IgD-negative memory B cell (primary cell): ENCODE results near the gene PRKCE. TPM values are rescaled to one million over a fixed set of nuclear protein-coding genes. Genes with fewer than 3 reads are reported as not detected.

Experiments used
- H3K27ac Mint-ChIP-seq, 3 donors: one replicate each; pipeline ENCODE4 v1.8.0; 2020 to 2022; ENCODE audit warnings: mild to moderate bottlenecking in 3 of 3, mixed read lengths in 3 of 3, moderate library complexity in 1 of 3
- H3K27me3 Mint-ChIP-seq: one replicate; pipeline ENCODE4 v1.8.0; 2021; ENCODE audit warnings: mixed read lengths
- H3K36me3 Mint-ChIP-seq: one replicate; pipeline ENCODE4 v1.8.0; 2020; ENCODE audit warnings: mild to moderate bottlenecking, mixed read lengths
- H3K4me1 Mint-ChIP-seq, 3 donors: one replicate each; pipeline ENCODE4 v1.8.0; 2020 to 2022; ENCODE audit warnings: mixed read lengths in 3 of 3, mild to moderate bottlenecking in 1 of 3
- H3K4me3 Mint-ChIP-seq, 4 donors: one replicate each; pipeline ENCODE4 v1.8.0; 2020 to 2022; ENCODE audit warnings: mild to moderate bottlenecking in 4 of 4, mixed read lengths in 4 of 4, moderate library complexity in 3 of 4
- H3K9me3 Mint-ChIP-seq, 3 donors: one replicate each; pipeline ENCODE4 v1.8.0; 2020 to 2021; ENCODE audit warnings: mixed read lengths in 3 of 3, mild to moderate bottlenecking in 1 of 3
- polyA plus RNA-seq: library from polyadenylated mRNA; unstranded; fragments of 300-500 nt; fragmentation: Illumina TruSeq; gene quantifications from one replicate; pipeline ENCODE4 v1.2.3, GENCODE V29; 2021

Gene PRKCE
- polyA plus RNA-seq, 1 donor from 2014 or later = 12.7 TPM

- Mint-ChIP-seq H3K36me3 (no peaks in the 10 kb centered on the region), H3K27me3 (no peaks in the 10 kb centered on the region), H3K4me1 (peaks cover 52 to 78% (median 52%) of the 10 kb centered on the region in 3 donors), H3K4me3 (peak overlapping the region in 1 of 4 donors; percentile 79), H3K9me3 (no peaks in the 10 kb centered on the region), H3K27ac (peak overlapping the region; percentile 66 to 98 (median 86))
Observed at GRCh38 chr2:45725731-45726130, 74.3 kb downstream of the PRKCE start.

GRCh38 chr2:45726188-45726587 is 74.7 kb downstream of the PRKCE start:
- Mint-ChIP-seq H3K4me1 (peaks cover 56 to 80% (median 57%) of the 10 kb centered on the region in 3 donors), H3K4me3 (peak overlapping the region in 1 of 4 donors; percentile 79), H3K27me3 (no peaks in the 10 kb centered on the region), H3K9me3 (no peaks in the 10 kb centered on the region), H3K36me3 (no peaks in the 10 kb centered on the region), H3K27ac (peak overlapping the region; percentile 66 to 98 (median 86))

DNA sequence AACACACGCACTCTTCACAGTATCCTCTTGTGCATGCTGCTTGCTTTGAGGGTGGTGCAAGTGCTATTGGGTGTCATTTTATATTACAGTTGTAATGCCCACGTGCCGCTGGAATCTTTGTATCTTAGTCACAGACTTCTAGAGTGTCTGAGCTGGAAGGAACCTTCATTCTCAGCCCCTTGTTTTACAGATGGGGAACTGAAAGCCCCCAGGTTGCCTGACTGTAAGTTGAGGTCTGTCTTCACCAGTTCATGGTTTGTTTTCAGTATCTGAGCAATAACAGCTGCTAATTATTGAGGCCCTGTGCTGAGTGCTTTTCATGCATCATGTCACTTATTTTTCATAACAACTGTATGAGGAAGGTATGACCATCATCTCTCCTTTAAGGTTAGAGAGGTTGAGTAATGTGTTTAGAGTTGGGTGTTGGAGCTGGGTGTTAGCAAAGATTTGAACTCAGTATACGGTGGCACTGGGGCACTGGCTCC is 77.0 kb downstream of the PRKCE start:
- Mint-ChIP-seq H3K4me1 (peaks cover 43 to 77% (median 48%) of the 10 kb centered on the region in 3 donors), H3K36me3 (peaks cover 2% of the 10 kb centered on the region), H3K9me3 (no peaks in the 10 kb centered on the region), H3K27me3 (no peaks in the 10 kb centered on the region), H3K4me3 (peak overlapping the region; percentile 0 to 78 (median 42)), H3K27ac (peak overlapping the region; percentile 79 to 98 (median 97))

- H3K4me3 Mint-ChIP-seq = peak overlapping the region; percentile 22 to 71 (median 60)
- peak overlapping the region; percentile 79 to 98 (median 97) for H3K27ac Mint-ChIP-seq
Observed at GRCh38 chr2:45729753-45730512, 78.5 kb downstream of the PRKCE start.

DNA sequence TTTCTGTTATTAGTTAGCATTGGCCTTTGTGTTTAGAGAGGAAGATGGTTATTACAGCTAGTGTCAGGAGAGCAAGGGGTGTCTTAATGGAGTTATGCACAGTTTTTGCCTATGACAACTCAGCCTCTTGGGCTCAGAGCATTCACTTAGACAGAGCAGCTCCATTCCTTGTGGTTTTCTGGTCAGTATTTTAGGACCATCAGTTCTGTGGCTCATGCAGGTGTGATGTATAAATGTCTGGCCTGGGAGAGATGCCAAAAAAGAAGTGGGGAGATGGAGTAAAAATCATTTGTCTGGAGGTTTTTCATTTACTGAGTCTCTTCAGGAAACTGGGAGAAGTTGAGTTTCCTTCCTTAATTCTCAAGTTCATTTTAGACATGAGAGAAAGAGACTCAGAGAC is 79.7 kb downstream of the PRKCE start:
- Mint-ChIP-seq H3K27me3 (no peaks in the 10 kb centered on the region), H3K9me3 (no peaks in the 10 kb centered on the region), H3K4me1 (peaks cover 29 to 55% (median 36%) of the 10 kb centered on the region in 3 donors), H3K36me3 (peaks cover 7% of the 10 kb centered on the region), H3K4me3 (peak overlapping the region in 2 of 4 donors; percentile 50 to 78), H3K27ac (peak overlapping the region; percentile 44 to 98 (median 93))

More at GRCh38 chr2:45729753-45730512, 78.5 kb downstream of the PRKCE start:
- Mint-ChIP-seq H3K36me3 (peaks cover 2% of the 10 kb centered on the region), H3K4me1 (peaks cover 32 to 62% (median 36%) of the 10 kb centered on the region in 3 donors), H3K9me3 (no peaks in the 10 kb centered on the region), H3K27me3 (no peaks in the 10 kb centered on the region)

DNA sequence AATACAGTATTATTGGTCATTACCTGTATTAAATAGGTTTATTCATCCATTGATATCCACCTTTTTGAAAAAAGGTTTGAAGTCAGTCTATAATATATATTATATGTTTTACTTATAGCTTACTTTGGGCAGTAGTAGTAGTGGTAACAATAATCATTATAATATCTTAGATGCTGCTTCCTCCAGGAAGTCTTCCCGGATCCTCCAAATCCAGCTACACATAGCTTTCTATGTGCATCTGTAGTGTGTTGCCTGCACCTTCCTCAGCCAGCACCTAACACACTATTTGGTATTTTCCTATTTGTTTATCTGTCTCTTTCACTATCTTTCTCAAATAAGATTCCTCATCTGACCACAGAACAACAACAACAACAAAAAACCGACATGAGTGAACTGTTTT is 81.0 kb downstream of the PRKCE start:
- H3K27ac Mint-ChIP-seq = peak overlapping the region in 1 of 3 donors; percentile 57
- peak overlapping the region in 1 of 4 donors; percentile 4 for H3K4me3 Mint-ChIP-seq
- H3K27me3 Mint-ChIP-seq = no peaks in the 10 kb centered on the region
- H3K4me1 Mint-ChIP-seq = peaks cover 27 to 42% (median 29%) of the 10 kb centered on the region in 3 donors
- no peaks in the 10 kb centered on the region for H3K9me3 Mint-ChIP-seq
- H3K36me3 Mint-ChIP-seq = peaks cover 7% of the 10 kb centered on the region

DNA sequence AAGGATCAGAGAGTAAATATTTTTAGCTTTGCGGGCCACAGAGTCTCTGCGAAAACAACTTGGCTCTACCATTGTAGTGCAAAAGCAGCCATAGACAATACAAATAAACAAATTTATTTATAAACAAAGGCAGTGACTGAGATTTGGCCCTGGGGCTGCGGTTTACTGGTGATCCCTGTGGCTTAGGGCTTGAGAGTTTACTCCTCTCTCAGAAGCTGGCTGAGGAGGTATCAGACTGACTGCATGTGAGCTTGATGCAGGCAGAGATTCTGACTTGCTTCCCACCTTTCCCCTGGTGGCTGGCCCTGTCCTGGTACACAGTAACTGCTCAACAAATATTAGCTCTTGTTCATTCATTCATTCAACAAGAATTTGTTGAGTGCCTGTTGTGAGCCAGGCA is 81.5 kb downstream of the PRKCE start:
- Mint-ChIP-seq H3K27me3 (peaks cover 3% of the 10 kb centered on the region), H3K4me3 (peak overlapping the region in 1 of 4 donors; percentile 4), H3K9me3 (no peaks in the 10 kb centered on the region), H3K4me1 (peaks cover 26 to 39% (median 33%) of the 10 kb centered on the region in 3 donors), H3K36me3 (peaks cover 11% of the 10 kb centered on the region), H3K27ac (peak overlapping the region in 2 of 3 donors; percentile 57 to 80)

- Mint-ChIP-seq H3K4me3 (no peak overlapping the region), H3K27ac (peak overlapping the region in 1 of 3 donors; percentile 40), H3K4me1 (peaks cover 15 to 35% (median 30%) of the 10 kb centered on the region in 3 donors), H3K9me3 (no peaks in the 10 kb centered on the region), H3K36me3 (peaks cover 13% of the 10 kb centered on the region), H3K27me3 (peaks cover 3% of the 10 kb centered on the region)
Observed at GRCh38 chr2:45734336-45734735, 82.9 kb downstream of the PRKCE start.

DNA sequence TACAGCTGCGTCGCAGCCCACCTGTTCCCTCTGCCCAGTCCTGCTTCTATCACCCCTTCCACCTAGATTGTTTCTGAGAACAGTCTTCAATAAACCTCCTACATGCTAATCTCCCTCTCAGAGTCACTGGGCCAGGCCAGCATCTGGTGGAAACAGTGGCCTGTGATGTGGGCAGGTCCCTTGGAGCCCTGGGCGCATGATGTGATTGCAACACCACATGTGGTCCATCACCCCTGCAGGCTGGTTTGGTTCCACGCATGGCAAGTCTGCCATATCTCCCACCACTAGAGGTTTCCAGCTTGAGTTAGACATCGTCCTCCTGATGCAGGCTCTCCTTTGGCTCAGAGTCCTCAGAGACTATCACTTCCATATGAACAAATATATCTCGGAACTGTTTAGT is 83.5 kb downstream of the PRKCE start:
- no peaks in the 10 kb centered on the region for H3K9me3 Mint-ChIP-seq
- peaks cover 10 to 33% (median 29%) of the 10 kb centered on the region in 3 donors for H3K4me1 Mint-ChIP-seq
- H3K36me3 Mint-ChIP-seq = peaks cover 13% of the 10 kb centered on the region
- peaks cover 3% of the 10 kb centered on the region for H3K27me3 Mint-ChIP-seq
- H3K27ac Mint-ChIP-seq = peak overlapping the region in 1 of 3 donors; percentile 40
- H3K4me3 Mint-ChIP-seq = no peak overlapping the region

DNA sequence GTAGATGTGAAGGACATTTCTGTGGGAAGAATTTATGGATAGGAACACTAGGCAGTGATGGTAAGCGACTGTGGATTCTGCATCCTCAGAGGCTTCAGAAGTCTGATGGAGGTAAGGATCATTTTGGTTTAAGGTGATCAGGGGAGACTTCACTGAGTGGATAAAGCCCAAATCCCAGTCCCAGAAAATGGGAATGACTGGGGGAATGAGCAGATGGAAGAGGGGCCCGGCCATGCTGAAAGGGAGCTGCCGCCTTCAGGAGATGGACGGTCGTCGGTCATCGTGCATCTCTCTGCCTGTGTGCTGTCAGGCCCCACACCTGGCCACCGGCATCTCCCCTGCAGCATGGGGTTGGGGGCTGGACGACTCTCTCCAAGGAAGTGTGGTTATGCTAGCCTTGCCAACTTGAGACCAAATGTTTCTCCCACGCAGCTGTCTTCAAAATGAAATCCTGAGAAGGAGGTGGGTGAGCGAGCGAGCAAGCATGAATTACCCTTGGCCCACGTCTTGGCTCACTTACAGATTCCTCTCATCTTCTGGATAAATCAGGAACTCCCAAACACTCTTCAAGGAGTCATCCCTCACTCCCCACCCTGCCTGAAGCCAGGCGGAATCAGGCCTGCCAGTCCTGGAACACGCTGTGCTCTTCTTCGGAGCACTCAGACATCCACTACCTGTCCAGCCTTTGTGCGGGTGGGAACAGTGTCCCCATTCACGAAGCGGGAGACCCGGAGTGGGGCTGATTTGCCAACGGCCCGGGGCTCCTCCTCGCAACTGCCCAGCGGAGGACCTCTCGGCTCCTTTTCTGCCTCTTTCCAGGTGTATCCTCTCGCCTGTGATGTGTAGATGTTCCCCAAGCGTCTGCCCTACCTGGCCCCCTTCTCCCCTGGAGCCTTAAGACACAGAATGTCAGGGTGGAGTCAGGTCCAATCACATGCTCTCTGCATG is 85.6 kb downstream of the PRKCE start:
- H3K4me3 Mint-ChIP-seq = peak overlapping the region in 1 of 4 donors; percentile 28
- H3K27ac Mint-ChIP-seq = peak overlapping the region in 2 of 3 donors; percentile 35 to 64
- H3K27me3 Mint-ChIP-seq = peaks cover 3% of the 10 kb centered on the region
- H3K9me3 Mint-ChIP-seq = no peaks in the 10 kb centered on the region
- H3K36me3 Mint-ChIP-seq = peaks cover 15% of the 10 kb centered on the region
- H3K4me1 Mint-ChIP-seq = peaks cover 8 to 36% (median 29%) of the 10 kb centered on the region in 3 donors

DNA sequence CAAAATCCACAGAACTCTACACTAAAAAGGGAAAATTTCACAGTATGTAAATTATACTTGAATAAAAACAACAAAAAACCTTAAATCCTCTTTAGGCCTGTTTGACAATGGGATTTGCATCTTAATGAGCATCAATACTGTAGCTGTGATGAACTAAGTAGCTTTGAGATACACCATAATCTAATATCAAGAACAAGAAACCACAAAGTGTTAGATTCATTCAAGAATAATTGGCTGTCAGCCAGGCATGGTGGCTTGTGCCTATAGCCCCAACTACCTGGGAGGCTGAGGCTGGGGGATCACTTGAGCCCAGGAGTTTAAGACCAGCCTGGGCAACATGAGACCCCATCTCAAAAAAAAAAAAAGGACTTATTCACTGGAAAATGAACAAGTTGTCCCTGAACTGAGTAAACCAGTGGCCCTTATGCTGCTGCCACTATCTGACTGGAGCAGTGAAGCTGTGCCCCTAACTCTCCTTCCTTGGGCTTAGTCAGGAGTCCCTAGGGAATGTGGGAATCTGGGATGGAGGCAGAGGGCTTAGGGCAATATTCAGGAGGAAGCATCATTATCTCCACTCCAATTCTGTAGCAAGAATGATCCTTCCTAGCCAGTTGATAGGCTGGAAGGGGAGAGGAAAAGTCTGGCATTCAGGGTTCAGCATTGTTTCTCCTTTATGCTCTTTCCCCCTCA is 88.5 kb downstream of the PRKCE start:
- Mint-ChIP-seq H3K36me3 (peaks cover 13% of the 10 kb centered on the region), H3K4me1 (peaks cover 11 to 51% (median 33%) of the 10 kb centered on the region in 3 donors)

DNA sequence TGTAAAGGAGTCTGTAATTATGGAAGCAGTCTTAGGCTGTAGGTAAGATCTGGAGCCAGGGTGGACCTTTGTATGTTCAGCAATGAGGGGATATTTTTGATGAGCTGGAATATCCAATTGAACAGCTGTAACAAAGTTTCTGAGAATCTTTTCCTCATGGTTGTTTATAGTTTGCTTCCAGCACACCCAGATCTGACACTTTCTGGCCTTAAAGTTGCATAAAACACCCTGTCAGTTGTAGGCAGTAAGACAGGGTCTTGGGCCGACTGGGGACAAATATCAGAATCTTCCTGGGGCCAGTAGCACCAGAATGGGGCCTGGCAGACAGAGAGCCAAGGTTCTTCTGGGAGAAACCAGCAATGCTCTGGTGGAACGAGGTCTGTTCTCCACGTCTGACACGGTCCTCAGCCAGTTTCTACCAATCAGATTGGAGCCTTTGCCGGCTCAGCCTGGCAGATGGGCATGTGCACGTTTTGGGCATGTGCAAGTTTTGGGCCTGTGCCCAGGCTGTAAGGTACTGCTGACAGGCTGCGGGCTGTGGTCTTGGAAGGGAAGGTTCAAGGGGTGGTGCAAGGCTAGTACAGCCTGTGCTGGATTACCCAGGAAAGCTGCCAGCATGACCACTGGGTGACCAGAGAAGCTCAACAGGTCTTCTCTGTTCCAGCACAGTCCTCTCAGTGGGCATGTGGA is 89.8 kb downstream of the PRKCE start:
- peak overlapping the region in 1 of 4 donors; percentile 66 for H3K4me3 Mint-ChIP-seq
- no peaks in the 10 kb centered on the region for H3K9me3 Mint-ChIP-seq
- peaks cover 9% of the 10 kb centered on the region for H3K36me3 Mint-ChIP-seq
- H3K4me1 Mint-ChIP-seq = peaks cover 11 to 53% (median 31%) of the 10 kb centered on the region in 3 donors
- peak overlapping the region in 1 of 3 donors; percentile 4 for H3K27ac Mint-ChIP-seq
- peaks cover 3% of the 10 kb centered on the region for H3K27me3 Mint-ChIP-seq

More for the DNA sequence above, 88.5 kb downstream of the PRKCE start:
- Mint-ChIP-seq H3K27ac (no peak overlapping the region), H3K9me3 (no peaks in the 10 kb centered on the region), H3K4me3 (no peak overlapping the region), H3K27me3 (peaks cover 3% of the 10 kb centered on the region)

GRCh38 chr2:45743531-45744396 is 92.3 kb downstream of the PRKCE start:
- Mint-ChIP-seq H3K27ac (no peak overlapping the region), H3K9me3 (peaks cover 2 to 4% (median 4%) of the 10 kb centered on the region in 3 donors), H3K27me3 (no peaks in the 10 kb centered on the region), H3K4me1 (peaks cover 23 to 57% (median 35%) of the 10 kb centered on the region in 3 donors), H3K36me3 (peaks cover 10% of the 10 kb centered on the region), H3K4me3 (peak overlapping the region in 1 of 4 donors; percentile 15)
